ENCODE results near the gene RABEP2. TPM values are rescaled to one million over a fixed set of nuclear protein-coding genes. Genes with fewer than 3 reads are reported as not detected.

Gene RABEP2
- total and polyA plus RNA-seq, 9 of the 15 experiments (the other 6 are each of a cell fraction or from before 2014, with no cell fraction given) = 0.15 to 13.4 (median 3.5) TPM

DNA sequence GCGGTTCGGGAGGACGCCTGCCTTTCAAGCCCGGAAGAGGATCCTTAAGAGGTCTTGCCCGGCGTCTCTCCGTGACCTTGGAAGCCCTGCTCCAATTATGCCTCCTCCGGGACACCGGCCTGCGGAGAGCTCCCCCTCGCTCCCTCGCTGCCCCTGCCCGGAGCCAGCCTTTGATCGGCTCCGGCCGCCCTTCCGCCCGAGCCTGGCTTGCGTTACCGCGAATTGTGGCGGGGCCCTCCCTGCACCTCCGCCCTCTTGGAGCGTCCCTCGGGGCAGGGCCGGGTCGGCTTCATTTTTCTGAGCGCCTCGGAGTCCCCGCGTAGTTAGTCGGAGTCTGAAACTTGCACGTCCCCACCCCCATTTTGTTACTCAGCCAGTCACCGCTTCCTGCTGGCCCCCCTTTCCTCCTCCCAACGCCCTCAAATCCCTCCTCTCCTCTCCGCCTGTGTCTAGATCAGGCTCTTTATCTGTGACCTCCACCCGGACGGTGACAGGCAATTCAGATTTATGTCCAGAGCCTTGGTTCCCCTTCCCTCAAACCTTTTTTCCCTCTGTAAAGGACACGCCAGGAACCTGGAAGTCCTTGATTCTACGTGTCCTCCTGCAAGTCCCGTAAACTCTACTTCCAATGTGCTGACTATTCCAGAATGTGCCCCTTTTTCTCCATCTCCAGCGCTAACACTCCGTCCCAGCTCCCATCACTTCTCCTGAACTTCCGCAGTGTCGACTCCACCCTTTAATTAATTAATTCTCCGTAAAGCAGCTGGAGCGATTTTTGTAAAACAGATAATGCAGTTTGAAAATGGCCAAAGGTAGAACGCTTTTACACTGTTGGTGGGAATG, 569 bp upstream of the RABEP2 start (continued):
- TF ChIP-seq, protein P1, sequence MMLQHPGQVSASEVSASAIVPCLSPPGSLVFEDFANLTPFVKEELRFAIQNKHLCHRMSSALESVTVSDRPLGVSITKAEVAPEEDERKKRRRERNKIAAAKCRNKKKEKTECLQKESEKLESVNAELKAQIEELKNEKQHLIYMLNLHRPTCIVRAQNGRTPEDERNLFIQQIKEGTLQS (IDR thresholded peaks at IDR 0.05) = peak; percentile 38; the same call in 1 of the 2 replicates
- TF ChIP-seq, protein P1 (CRISPR knock-in tag; conservative IDR thresholded peaks at IDR 0.05) = 0 out of 2 replicates have a peak, but pooled peaks have one; percentile 21
- TF ChIP-seq SMC3 (conservative IDR thresholded peaks at IDR 0.05; ENCODE audit: insufficient read depth, low read depth, low read length) = no peak
- TF ChIP-seq SAP30 (IDR thresholded peaks at IDR 0.05; ENCODE audit: borderline replicate concordance, insufficient read depth, low read depth, low read length, poor library complexity, severe bottlenecking) = no peak
- 0 out of 4 replicates have a peak, but pooled peaks of 1 of the 2 experiments have one; percentile 48 for TF ChIP-seq SRF (CRISPR knock-in tag; IDR thresholded peaks at IDR 0.05)
- TF ChIP-seq PPARD (CRISPR knock-in tag; IDR thresholded peaks at IDR 0.05) = no peak
- TF ChIP-seq ZNF140 (CRISPR knock-in tag; IDR thresholded peaks at IDR 0.05) = no peak
- TF ChIP-seq, protein P2, sequence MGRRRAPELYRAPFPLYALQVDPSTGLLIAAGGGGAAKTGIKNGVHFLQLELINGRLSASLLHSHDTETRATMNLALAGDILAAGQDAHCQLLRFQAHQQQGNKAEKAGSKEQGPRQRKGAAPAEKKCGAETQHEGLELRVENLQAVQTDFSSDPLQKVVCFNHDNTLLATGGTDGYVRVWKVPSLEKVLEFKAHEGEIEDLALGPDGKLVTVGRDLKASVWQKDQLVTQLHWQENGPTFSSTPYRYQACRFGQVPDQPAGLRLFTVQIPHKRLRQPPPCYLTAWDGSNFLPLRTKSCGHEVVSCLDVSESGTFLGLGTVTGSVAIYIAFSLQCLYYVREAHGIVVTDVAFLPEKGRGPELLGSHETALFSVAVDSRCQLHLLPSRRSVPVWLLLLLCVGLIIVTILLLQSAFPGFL (CRISPR knock-in tag; IDR thresholded peaks at IDR 0.05) = no peak
- no peak for TF ChIP-seq ZNF253 (CRISPR knock-in tag; conservative IDR thresholded peaks at IDR 0.05)
- TF ChIP-seq ILF3 (IDR thresholded peaks at IDR 0.05; ENCODE audit: borderline replicate concordance) = no peak
- peak; percentile 47; the same call in 1 of the 2 replicates for TF ChIP-seq NFE2 (IDR thresholded peaks at IDR 0.05; ENCODE audit: low read depth)
- TF ChIP-seq NFIC (IDR thresholded peaks at IDR 0.05) = peak; percentile 72
- no peak for TF ChIP-seq RBM17 (IDR thresholded peaks at IDR 0.05; ENCODE audit: borderline replicate concordance, low read depth, low read length)
- TF ChIP-seq MIER1 (IDR thresholded peaks at IDR 0.05; ENCODE audit: low read depth) = 0 out of 2 replicates have a peak, but pooled peaks have one; percentile 20
- peak; percentile 58; the same call in 1 of the 2 replicates for TF ChIP-seq KLF16 (IDR thresholded peaks at IDR 0.05)
- TF ChIP-seq FUS (optimal IDR thresholded peaks at IDR 0.05; ENCODE audit: low read depth, low read length) = no peak
- TF ChIP-seq, protein P3, sequence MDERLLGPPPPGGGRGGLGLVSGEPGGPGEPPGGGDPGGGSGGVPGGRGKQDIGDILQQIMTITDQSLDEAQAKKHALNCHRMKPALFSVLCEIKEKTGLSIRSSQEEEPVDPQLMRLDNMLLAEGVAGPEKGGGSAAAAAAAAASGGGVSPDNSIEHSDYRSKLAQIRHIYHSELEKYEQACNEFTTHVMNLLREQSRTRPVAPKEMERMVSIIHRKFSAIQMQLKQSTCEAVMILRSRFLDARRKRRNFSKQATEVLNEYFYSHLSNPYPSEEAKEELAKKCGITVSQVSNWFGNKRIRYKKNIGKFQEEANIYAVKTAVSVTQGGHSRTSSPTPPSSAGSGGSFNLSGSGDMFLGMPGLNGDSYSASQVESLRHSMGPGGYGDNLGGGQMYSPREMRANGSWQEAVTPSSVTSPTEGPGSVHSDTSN (CRISPR knock-in tag; IDR thresholded peaks at IDR 0.05; ENCODE audit: low read depth) = peak; percentile 74
- TF ChIP-seq, protein P3 (tag; conservative IDR thresholded peaks at IDR 0.05; ENCODE audit: low read depth) = peak; percentile 99
- TF ChIP-seq, protein P4, sequence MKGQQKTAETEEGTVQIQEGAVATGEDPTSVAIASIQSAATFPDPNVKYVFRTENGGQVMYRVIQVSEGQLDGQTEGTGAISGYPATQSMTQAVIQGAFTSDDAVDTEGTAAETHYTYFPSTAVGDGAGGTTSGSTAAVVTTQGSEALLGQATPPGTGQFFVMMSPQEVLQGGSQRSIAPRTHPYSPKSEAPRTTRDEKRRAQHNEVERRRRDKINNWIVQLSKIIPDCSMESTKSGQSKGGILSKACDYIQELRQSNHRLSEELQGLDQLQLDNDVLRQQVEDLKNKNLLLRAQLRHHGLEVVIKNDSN (CRISPR knock-in tag; IDR thresholded peaks at IDR 0.05) = no peak
- TF ChIP-seq, protein P5, sequence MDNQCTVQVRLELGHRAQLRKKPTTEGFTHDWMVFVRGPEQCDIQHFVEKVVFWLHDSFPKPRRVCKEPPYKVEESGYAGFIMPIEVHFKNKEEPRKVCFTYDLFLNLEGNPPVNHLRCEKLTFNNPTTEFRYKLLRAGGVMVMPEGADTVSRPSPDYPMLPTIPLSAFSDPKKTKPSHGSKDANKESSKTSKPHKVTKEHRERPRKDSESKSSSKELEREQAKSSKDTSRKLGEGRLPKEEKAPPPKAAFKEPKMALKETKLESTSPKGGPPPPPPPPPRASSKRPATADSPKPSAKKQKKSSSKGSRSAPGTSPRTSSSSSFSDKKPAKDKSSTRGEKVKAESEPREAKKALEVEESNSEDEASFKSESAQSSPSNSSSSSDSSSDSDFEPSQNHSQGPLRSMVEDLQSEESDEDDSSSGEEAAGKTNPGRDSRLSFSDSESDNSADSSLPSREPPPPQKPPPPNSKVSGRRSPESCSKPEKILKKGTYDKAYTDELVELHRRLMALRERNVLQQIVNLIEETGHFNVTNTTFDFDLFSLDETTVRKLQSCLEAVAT (IDR thresholded peaks at IDR 0.05) = 0 out of 4 replicates have a peak, but pooled peaks have one; percentile 40 to 58
